Activated CD8-positive, alpha-beta T cell treated with anti-CD3 and anti-CD28 coated beads, Interleukin-2, amount 10 ng/mL, durations not matched to agents 7 days and 5 days (primary cell): ENCODE data around the gene TFRC. TPM values are rescaled to one million over a fixed set of nuclear protein-coding genes. Genes with fewer than 3 reads are reported as not detected.
A peak's percentile ranks its signal among the peaks of the same experiment; 100 is the strongest.
"Not testable (repeated sequence)": the region's sequence is repeated elsewhere in the genome, so short reads cannot be mapped to it uniquely, and the experiment has no call there.

Experiments
- ATAC-seq: fragments of 150-1000 bp; cut with Tn5 transposase; one replicate; pipeline ENCODE4 v1.10.0; 2021; ENCODE audit warnings: moderate library complexity
- CTCF ChIA-PET: fragments of 350-600 bp; sonication (Branson Sonifier 250); formaldehyde crosslinking; loops from one replicate; lab custom pipeline; 2021; ENCODE audit warnings: antibody characterized with exemption; lab: Charles Lee
- POLR2A ChIA-PET: fragments of 350-600 bp; sonication (Branson Sonifier 250); formaldehyde crosslinking; loops from one replicate; lab custom pipeline; 2021; ENCODE audit warnings: antibody characterized with exemption; lab: Charles Lee
- DNase-seq: peaks from one replicate; pipeline ENCODE4 v3.0.0-alpha.2; 2020
- H3K27ac Mint-ChIP-seq: one replicate; pipeline ENCODE4 v1.8.0; 2021; ENCODE audit warnings: mild to moderate bottlenecking, mixed read lengths
- H3K27me3 Mint-ChIP-seq: one replicate; pipeline ENCODE4 v1.8.0; 2021; ENCODE audit warnings: low read depth, mixed read lengths
- H3K36me3 Mint-ChIP-seq: one replicate; pipeline ENCODE4 v1.8.0; 2021; ENCODE audit warnings: low read depth, mixed read lengths
- H3K4me1 Mint-ChIP-seq: one replicate; pipeline ENCODE4 v1.8.0; 2021; ENCODE audit warnings: low read depth, mixed read lengths
- H3K4me3 Mint-ChIP-seq: one replicate; pipeline ENCODE4 v1.8.0; 2021; ENCODE audit warnings: mild to moderate bottlenecking, mixed read lengths
- H3K9me3 Mint-ChIP-seq: one replicate; pipeline ENCODE4 v1.8.0; 2022; ENCODE audit warnings: mixed read lengths; ENCODE audit not compliant: insufficient read depth
- total RNA-seq, 2 experiments: library from RNA; stranded (reverse); gene quantifications; one replicate each; pipeline ENCODE4 v1.2.3, GENCODE V29; 2021

The TFRC gene
- total RNA-seq, 2 experiments from 2014 or later: 282 to 298 TPM

DNA sequence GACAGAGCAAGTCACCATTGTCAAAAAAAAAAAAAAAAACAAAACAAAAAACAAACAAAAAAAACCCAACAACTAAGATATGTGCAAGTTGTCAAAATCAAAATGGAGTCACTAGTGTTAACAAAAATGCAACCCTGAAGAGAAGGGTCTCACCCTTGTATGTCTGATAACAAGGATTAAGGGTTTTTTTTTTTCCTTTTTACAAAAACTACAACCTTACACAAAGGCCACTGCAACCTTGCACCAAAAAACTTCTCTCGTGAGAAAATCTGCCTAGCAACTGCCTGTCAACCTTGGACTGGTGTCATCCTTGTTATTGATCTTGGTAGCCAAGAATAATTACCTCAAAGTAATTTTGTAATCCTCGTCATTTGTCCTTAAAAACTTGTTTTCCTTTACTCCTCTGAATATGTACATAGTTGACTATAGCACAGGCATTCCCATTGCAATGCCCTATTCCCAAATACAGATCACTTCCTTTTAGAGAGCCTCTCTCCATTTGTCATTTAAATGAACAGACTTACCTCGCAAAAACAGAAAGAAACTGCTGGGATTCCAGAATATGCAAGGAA is 24.0 kb downstream of the TFRC start:
- no peak overlapping the region for H3K27ac Mint-ChIP-seq
- no peaks in the 10 kb centered on the region for H3K9me3 Mint-ChIP-seq
- H3K4me1 Mint-ChIP-seq: peaks cover 3% of the 10 kb centered on the region
- ChIA-PET CTCF (interaction anchor here (1.0 kb wide), 1 partner anchor 134 kb away, joined by 3 read pairs; no protein-coding TSS in a partner anchor), POLR2A (no interaction called here)
- ATAC-seq: no peak
- no peaks in the 10 kb centered on the region for H3K27me3 Mint-ChIP-seq
- no peak overlapping the region for H3K4me3 Mint-ChIP-seq
- peaks cover 73% of the 10 kb centered on the region for H3K36me3 Mint-ChIP-seq
- no peak for DNase-seq

- not testable (repeated sequence) for H3K4me3 Mint-ChIP-seq, H3K27me3 Mint-ChIP-seq, DNase-seq, H3K9me3 Mint-ChIP-seq, H3K27ac Mint-ChIP-seq, ATAC-seq, H3K4me1 Mint-ChIP-seq
- ChIA-PET CTCF (interaction anchor here (1.0 kb wide), 1 partner anchor 17 kb away, joined by 3 read pairs; no protein-coding TSS in a partner anchor), POLR2A (interaction anchor here (0.6 to 1.5 kb wide), 2 partner anchors 15 to 577 kb away, joined by 4 read pairs; no protein-coding TSS in a partner anchor)
- peaks cover 78% of the 10 kb centered on the region for H3K36me3 Mint-ChIP-seq
These were observed 25.5 kb downstream of the TFRC start for GRCh38 chr3:196056371-196056770.

DNA sequence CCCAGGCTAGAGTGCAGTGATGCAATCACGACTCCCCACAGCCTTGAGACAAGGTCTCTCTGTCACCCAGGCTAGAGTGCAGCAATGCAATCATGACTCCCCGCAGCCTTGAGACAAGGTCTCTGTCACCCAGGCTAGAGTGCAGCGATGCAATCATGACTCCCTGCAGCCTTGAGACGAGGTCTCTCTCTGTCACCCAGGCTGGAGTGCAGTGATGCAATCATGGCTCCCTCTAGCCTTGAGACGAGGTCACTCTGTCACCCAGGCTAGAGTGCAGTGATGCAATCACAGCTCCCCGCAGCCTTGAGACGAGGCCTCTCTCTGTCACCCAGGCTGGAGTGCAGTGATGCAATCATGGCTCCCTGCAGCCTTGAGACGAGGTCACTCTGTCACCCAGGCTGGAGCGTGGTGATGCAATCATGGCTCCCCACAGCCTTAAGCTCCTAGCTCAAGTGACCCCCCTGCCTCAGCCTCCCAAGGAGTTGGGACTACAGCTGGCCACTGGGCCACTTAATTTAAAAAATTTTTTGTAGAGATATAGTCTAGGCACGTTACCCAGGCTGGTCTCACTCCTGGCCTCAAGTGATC is 26.1 kb downstream of the TFRC start:
- Mint-ChIP-seq H3K36me3 (peaks cover 78% of the 10 kb centered on the region), H3K4me3 (no peak overlapping the region), H3K9me3 (no peaks in the 10 kb centered on the region), H3K4me1 (peaks cover under 1% of the 10 kb centered on the region), H3K27ac (peak overlapping the region; percentile 34), H3K27me3 (no peaks in the 10 kb centered on the region)
- DNase-seq (no peak), ATAC-seq (peak; percentile 31)
- ChIA-PET CTCF (interaction anchor here (1.0 kb wide), 1 partner anchor 18 kb away, joined by 3 read pairs; no protein-coding TSS in a partner anchor), POLR2A (interaction anchor here (0.6 to 1.5 kb wide), 2 partner anchors 14 to 578 kb away, joined by 4 read pairs; no protein-coding TSS in a partner anchor)

GRCh38 chr3:196055240-196055639 is 26.6 kb downstream of the TFRC start:
- POLR2A ChIA-PET: interaction anchor here (1.5 kb wide), 1 partner anchor 13 kb away, joined by 4 read pairs; no protein-coding TSS in a partner anchor
- CTCF ChIA-PET: interaction anchor here (1.0 kb wide), 1 partner anchor 19 kb away, joined by 3 read pairs; no protein-coding TSS in a partner anchor

GRCh38 chr3:196054661-196055060 is 27.2 kb downstream of the TFRC start:
- DNase-seq (no peak), ATAC-seq (no peak)
- Mint-ChIP-seq H3K4me1 (no peaks in the 10 kb centered on the region), H3K27ac (no peak overlapping the region), H3K4me3 (no peak overlapping the region), H3K36me3 (peaks cover 75% of the 10 kb centered on the region), H3K27me3 (no peaks in the 10 kb centered on the region), H3K9me3 (no peaks in the 10 kb centered on the region)
- ChIA-PET POLR2A (no interaction called here), CTCF (interaction anchor here (1.9 kb wide), 1 partner anchor 19 kb away, joined by 9 read pairs; no protein-coding TSS in a partner anchor)

More at GRCh38 chr3:196055240-196055639, 26.6 kb downstream of the TFRC start:
- Mint-ChIP-seq H3K27me3 (no peaks in the 10 kb centered on the region), H3K4me1 (no peaks in the 10 kb centered on the region), H3K36me3 (peaks cover 75% of the 10 kb centered on the region), H3K27ac (peak overlapping the region; percentile 34), H3K4me3 (no peak overlapping the region), H3K9me3 (no peaks in the 10 kb centered on the region)
- DNase-seq (no peak), ATAC-seq (no peak)

DNA sequence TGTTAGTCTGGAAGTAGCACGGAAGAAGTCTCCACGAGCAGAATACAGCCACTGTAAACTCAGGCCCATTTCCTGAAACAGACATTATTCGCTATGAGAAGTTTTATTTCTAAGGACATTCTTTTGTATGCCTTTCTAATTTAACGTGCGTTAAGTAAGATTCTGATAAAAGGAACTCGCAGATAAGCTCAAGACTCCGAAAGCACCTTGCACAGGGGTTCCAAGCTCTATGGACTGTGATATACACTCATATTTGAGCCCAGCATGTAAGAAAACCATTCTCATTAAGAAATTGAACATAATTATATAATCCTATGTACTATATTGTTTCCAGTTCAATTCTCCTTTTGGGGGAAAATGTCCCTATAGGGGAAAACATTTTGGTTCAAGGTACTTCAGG is 28.4 kb downstream of the TFRC start:
- no peaks in the 10 kb centered on the region for H3K27me3 Mint-ChIP-seq
- no peak for ATAC-seq
- ChIA-PET POLR2A (no interaction called here), CTCF (interaction anchor here (1.9 kb wide), 1 partner anchor 20 kb away, joined by 9 read pairs; no protein-coding TSS in a partner anchor)
- H3K9me3 Mint-ChIP-seq: no peaks in the 10 kb centered on the region
- H3K4me3 Mint-ChIP-seq: no peak overlapping the region
- H3K36me3 Mint-ChIP-seq: peaks cover 80% of the 10 kb centered on the region
- H3K27ac Mint-ChIP-seq: no peak overlapping the region
- no peaks in the 10 kb centered on the region for H3K4me1 Mint-ChIP-seq
- DNase-seq: no peak

DNA sequence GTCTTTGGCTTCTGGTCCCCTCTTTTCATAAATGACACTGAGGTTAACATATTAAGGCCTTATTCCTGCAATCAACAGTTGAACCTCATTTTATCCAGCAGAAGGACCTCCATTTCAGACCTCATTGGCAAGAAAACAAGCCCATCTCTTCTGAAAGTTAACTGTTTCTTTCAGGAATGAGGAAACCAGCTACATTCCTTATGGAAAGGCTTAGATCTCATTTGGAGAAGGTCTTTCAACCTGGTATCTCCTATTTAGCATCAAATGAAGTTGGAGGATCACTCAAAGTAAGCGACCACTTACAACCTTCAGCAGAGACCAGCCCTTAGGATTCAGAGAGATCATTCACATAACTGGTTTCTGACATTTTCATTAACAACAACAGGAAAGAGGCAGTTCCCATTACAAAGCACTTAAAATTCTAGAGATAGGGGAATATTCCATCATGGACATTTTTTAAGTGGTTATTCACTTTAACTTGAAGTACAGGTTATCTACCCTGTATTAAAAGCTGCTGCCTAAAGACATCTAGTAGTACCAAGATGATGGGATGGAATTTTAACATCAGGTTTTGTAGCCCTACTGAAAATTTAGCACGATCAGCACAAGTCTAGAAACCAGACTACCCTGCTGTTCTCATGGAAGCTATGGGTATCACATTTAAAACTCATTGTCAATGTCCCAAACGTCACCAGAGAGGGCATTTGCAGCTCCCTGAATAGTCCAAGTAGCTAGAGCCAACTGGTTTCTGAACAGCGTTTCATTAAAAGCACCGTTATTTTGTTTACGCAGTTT is 30.4 kb downstream of the TFRC start:
- ChIA-PET CTCF (interaction anchor here (4.8 kb wide), 1 partner anchor 22 kb away, joined by 17 read pairs; no protein-coding TSS in a partner anchor), POLR2A (interaction anchor here (0.8 to 0.9 kb wide), 2 partner anchors 9 to 17 kb away, joined by 3 read pairs; no protein-coding TSS in a partner anchor)

GRCh38 chr3:196050597-196050996 is 31.3 kb downstream of the TFRC start:
- Mint-ChIP-seq H3K27ac (no peak overlapping the region), H3K27me3 (no peaks in the 10 kb centered on the region), H3K36me3 (peaks cover 67% of the 10 kb centered on the region), H3K4me1 (no peaks in the 10 kb centered on the region), H3K4me3 (no peak overlapping the region), H3K9me3 (no peaks in the 10 kb centered on the region)
- POLR2A ChIA-PET: interaction anchor here (0.8 kb wide), 1 partner anchor 18 kb away, joined by 3 read pairs; no protein-coding TSS in a partner anchor
- CTCF ChIA-PET: interaction anchor here (4.8 kb wide), 1 partner anchor 23 kb away, joined by 17 read pairs; no protein-coding TSS in a partner anchor
- DNase-seq (no peak), ATAC-seq (no peak)

More for the DNA sequence above, 30.4 kb downstream of the TFRC start:
- Mint-ChIP-seq H3K9me3 (no peaks in the 10 kb centered on the region), H3K27ac (no peak overlapping the region), H3K27me3 (no peaks in the 10 kb centered on the region), H3K36me3 (peaks cover 66% of the 10 kb centered on the region), H3K4me3 (no peak overlapping the region), H3K4me1 (no peaks in the 10 kb centered on the region)
- ATAC-seq: no peak
- DNase-seq: no peak

DNA sequence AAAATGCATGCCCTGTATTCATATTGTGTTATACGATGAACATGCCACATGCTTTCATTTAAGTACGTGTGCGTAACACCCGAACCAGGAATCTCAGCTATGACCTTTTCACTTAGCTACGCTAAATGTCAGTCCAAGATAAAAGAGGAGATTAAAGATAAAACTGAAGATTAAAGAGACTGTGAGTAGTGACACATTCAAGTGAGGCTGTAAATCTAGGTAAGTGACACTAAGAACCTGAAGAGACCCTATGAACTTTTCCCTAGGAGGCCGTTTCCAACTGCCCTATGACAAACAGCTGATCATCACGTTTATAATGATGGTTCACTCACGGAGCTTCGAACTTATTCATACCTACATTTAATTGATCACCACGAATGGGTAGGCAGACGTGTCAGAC is 32.2 kb downstream of the TFRC start:
- H3K4me3 Mint-ChIP-seq: no peak overlapping the region
- no peaks in the 10 kb centered on the region for H3K9me3 Mint-ChIP-seq
- ChIA-PET POLR2A (no interaction called here), CTCF (interaction anchor here (1.3 to 4.8 kb wide), 4 partner anchors 8 to 45 kb away, joined by 3 to 17 read pairs (median 5); no protein-coding TSS in a partner anchor)
- no peak for DNase-seq
- H3K36me3 Mint-ChIP-seq: peaks cover 63% of the 10 kb centered on the region
- no peak overlapping the region for H3K27ac Mint-ChIP-seq
- no peaks in the 10 kb centered on the region for H3K4me1 Mint-ChIP-seq
- no peaks in the 10 kb centered on the region for H3K27me3 Mint-ChIP-seq
- ATAC-seq: no peak

- CTCF ChIA-PET: interaction anchor here (1.3 to 4.8 kb wide), 4 partner anchors 7 to 45 kb away, joined by 3 to 17 read pairs (median 5); no protein-coding TSS in a partner anchor
- no peak overlapping the region for H3K4me3 Mint-ChIP-seq
- no peak for ATAC-seq
- H3K27me3 Mint-ChIP-seq: no peaks in the 10 kb centered on the region
- POLR2A ChIA-PET: no interaction called here
- H3K4me1 Mint-ChIP-seq: no peaks in the 10 kb centered on the region
- H3K27ac Mint-ChIP-seq: no peak overlapping the region
- DNase-seq: no peak
- no peaks in the 10 kb centered on the region for H3K9me3 Mint-ChIP-seq
- peaks cover 60% of the 10 kb centered on the region for H3K36me3 Mint-ChIP-seq
These were observed 32.8 kb downstream of the TFRC start for GRCh38 chr3:196048922-196049598.
